Erythroblast (primary cell): ENCODE measurements around the gene TMEM86B.

ENCODE experiments used
- GATA1 ChIP-seq: IDR thresholded peaks from 2 replicates; pipeline ENCODE4 v1.6.1; 2011; ENCODE audit warnings: low read depth, mild to moderate bottlenecking, control low read depth, low read length, moderate library complexity
- POLR2A ChIP-seq: IDR thresholded peaks from 2 replicates; pipeline ENCODE4 v1.6.1; 2011; ENCODE audit warnings: mild to moderate bottlenecking, low read length

- TF ChIP-seq POLR2A (no peak), GATA1 (no peak)
Observed at GRCh38 chr19:55196803-55197202, 31.8 kb downstream of the TMEM86B start.
